Activated CD8-positive, alpha-beta memory T cell treated with anti-CD3 and anti-CD28 coated beads for 36 hours (primary cell): ENCODE measurements around the gene P2RX6. TPM values are rescaled to one million over a fixed set of nuclear protein-coding genes. Genes with fewer than 3 reads are reported as not detected.

Source experiments
- CTCF ChIA-PET: fragments of 350-600 bp; sonication (Branson Sonifier 250); formaldehyde crosslinking; loops from one replicate; lab custom pipeline; 2021; ENCODE audit warnings: antibody characterized with exemption; lab: Charles Lee
- POLR2A ChIA-PET: fragments of 350-600 bp; sonication (Branson Sonifier 250); formaldehyde crosslinking; loops from one replicate; lab custom pipeline; 2021; ENCODE audit warnings: antibody characterized with exemption; lab: Charles Lee
- total RNA-seq, 2 experiments: library from RNA; stranded (reverse); gene quantifications; one replicate each; pipeline ENCODE4 v1.2.3, GENCODE V29; 2021

Gene P2RX6
- under 1 TPM; 0.38 to 0.40 TPM for total RNA-seq

- CTCF ChIA-PET = no interaction called here
- POLR2A ChIA-PET = interaction anchor here (0.6 to 0.8 kb wide), 2 partner anchors 10 to 12 kb away, joined by 3 read pairs; no protein-coding TSS in a partner anchor
Measured at GRCh38 chr22:21014726-21015465, at the start of gene P2RX6. Gene P2RX6 (plus strand): TSS chr22:21015165. CDS start chr22:21015175, 10 bp downstream.

GRCh38 chr22:20965888-20966855 lies 48.8 kb upstream of the P2RX6 start:
- POLR2A ChIA-PET = no interaction called here
- CTCF ChIA-PET = interaction anchor here (1.0 kb wide), 1 partner anchor 16 kb away, joined by 3 read pairs; the partner anchor contains the start of gene LZTR1

- ChIA-PET POLR2A (no interaction called here), CTCF (interaction anchor here (1.6 kb wide), 1 partner anchor 9 kb away, joined by 4 read pairs; no protein-coding TSS in a partner anchor)
Measured at GRCh38 chr22:20966883-20967696, 47.9 kb upstream of the P2RX6 start, which contains the start of gene AIFM3. Gene AIFM3 (plus strand): TSS chr22:20967255. CDS start chr22:20967945, 690 bp downstream.

- ChIA-PET CTCF (interaction anchor here (1.6 kb wide), 1 partner anchor 10 kb away, joined by 4 read pairs; no protein-coding TSS in a partner anchor), POLR2A (no interaction called here)
Measured at GRCh38 chr22:20967697-20968211, 47.2 kb upstream of the P2RX6 start.

GRCh38 chr22:20968281-20968977 lies 46.5 kb upstream of the P2RX6 start:
- ChIA-PET POLR2A (no interaction called here), CTCF (interaction anchor here (0.5 to 1.6 kb wide), 2 partner anchors 10 to 77 kb away, joined by 3 to 4 read pairs; no protein-coding TSS in a partner anchor)

- POLR2A ChIA-PET = no interaction called here
- CTCF ChIA-PET = no interaction called here
Measured at GRCh38 chr22:20970939-20971657, 43.9 kb upstream of the P2RX6 start.

- ChIA-PET CTCF (interaction anchor here (1.2 kb wide), 1 partner anchor 11 kb away, joined by 3 read pairs; no protein-coding TSS in a partner anchor), POLR2A (interaction anchor here (0.6 to 0.7 kb wide), 2 partner anchors 10 to 88 kb away, joined by 3 to 4 read pairs; partner anchors contain the start of gene LZTR1)
Measured at GRCh38 chr22:20972014-20972694, 42.8 kb upstream of the P2RX6 start.

GRCh38 chr22:20972933-20973577 lies 41.9 kb upstream of the P2RX6 start:
- ChIA-PET POLR2A (no interaction called here), CTCF (interaction anchor here (1.2 kb wide), 1 partner anchor 12 kb away, joined by 3 read pairs; no protein-coding TSS in a partner anchor)

- ChIA-PET CTCF (no interaction called here), POLR2A (no interaction called here)
Measured at GRCh38 chr22:20973634-20974286, 41.2 kb upstream of the P2RX6 start.

GRCh38 chr22:20974336-20974955 lies 40.5 kb upstream of the P2RX6 start:
- ChIA-PET CTCF (interaction anchor here (2.2 kb wide), 1 partner anchor 18 kb away, joined by 7 read pairs; no protein-coding TSS in a partner anchor), POLR2A (no interaction called here)

GRCh38 chr22:20975541-20976290 lies 39.2 kb upstream of the P2RX6 start:
- CTCF ChIA-PET = interaction anchor here (2.2 kb wide), 1 partner anchor 16 kb away, joined by 7 read pairs; no protein-coding TSS in a partner anchor
- POLR2A ChIA-PET = no interaction called here

GRCh38 chr22:20976291-20976877 lies 38.6 kb upstream of the P2RX6 start:
- POLR2A ChIA-PET = no interaction called here

GRCh38 chr22:20977019-20977418 lies 37.9 kb upstream of the P2RX6 start:
- ChIA-PET POLR2A (no interaction called here), CTCF (interaction anchor here (2.2 kb wide), 1 partner anchor 15 kb away, joined by 7 read pairs; no protein-coding TSS in a partner anchor)

More at GRCh38 chr22:20976291-20976877, 38.6 kb upstream of the P2RX6 start:
- CTCF ChIA-PET = interaction anchor here (2.2 kb wide), 1 partner anchor 16 kb away, joined by 7 read pairs; no protein-coding TSS in a partner anchor
